Measurements from ENCODE around the gene R3HDM2.

The R3HDM2 gene

GRCh38 chr12:57258977-57259970, 171.6 kb downstream of the R3HDM2 start:
- Histone ChIP-seq H3K4me2 (ENCODE audit: insufficient read depth, low read length) (no peak overlapping the region), H2AFZ (ENCODE audit: low read depth, low read length) (no peak overlapping the region), H3K4me1 (ENCODE audit: insufficient read depth, low read length) (no peaks in the 10 kb centered on the region), H3K27me3 (ENCODE audit: insufficient read depth, low read length, poor library complexity) (no peaks in the 10 kb centered on the region), H3K27ac (ENCODE audit: low read length) (no peak overlapping the region), H3K4me3 (ENCODE audit: low read depth in 1 of 2, low read length in 2 of 2) (no peak overlapping the region), H3K79me2 (ENCODE audit: insufficient read depth, low read length) (no peaks in the 10 kb centered on the region), H4K20me1 (ENCODE audit: insufficient read depth, low read length) (no peaks in the 10 kb centered on the region), H3K36me3 (ENCODE audit: insufficient read depth, low read length) (peaks cover 64% of the 10 kb centered on the region), H3K9ac (ENCODE audit: low read depth, low read length) (no peak overlapping the region), H3K9me3 (ENCODE audit: insufficient read depth, low read length, severe bottlenecking) (no peaks in the 10 kb centered on the region)
- DNase-seq: no peak
- ATAC-seq (ENCODE audit: insufficient read depth, low read depth): no peak
- TF ChIP-seq, protein P1, sequence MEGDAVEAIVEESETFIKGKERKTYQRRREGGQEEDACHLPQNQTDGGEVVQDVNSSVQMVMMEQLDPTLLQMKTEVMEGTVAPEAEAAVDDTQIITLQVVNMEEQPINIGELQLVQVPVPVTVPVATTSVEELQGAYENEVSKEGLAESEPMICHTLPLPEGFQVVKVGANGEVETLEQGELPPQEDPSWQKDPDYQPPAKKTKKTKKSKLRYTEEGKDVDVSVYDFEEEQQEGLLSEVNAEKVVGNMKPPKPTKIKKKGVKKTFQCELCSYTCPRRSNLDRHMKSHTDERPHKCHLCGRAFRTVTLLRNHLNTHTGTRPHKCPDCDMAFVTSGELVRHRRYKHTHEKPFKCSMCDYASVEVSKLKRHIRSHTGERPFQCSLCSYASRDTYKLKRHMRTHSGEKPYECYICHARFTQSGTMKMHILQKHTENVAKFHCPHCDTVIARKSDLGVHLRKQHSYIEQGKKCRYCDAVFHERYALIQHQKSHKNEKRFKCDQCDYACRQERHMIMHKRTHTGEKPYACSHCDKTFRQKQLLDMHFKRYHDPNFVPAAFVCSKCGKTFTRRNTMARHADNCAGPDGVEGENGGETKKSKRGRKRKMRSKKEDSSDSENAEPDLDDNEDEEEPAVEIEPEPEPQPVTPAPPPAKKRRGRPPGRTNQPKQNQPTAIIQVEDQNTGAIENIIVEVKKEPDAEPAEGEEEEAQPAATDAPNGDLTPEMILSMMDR (IDR thresholded peaks at IDR 0.05; ENCODE audit: borderline replicate concordance, extremely low read depth, low read length, poor library complexity, severe bottlenecking): no peak
- TF ChIP-seq EZH2 (IDR thresholded peaks at IDR 0.05; ENCODE audit: borderline replicate concordance, low read depth, low read length, severe bottlenecking): no peak

DNA sequence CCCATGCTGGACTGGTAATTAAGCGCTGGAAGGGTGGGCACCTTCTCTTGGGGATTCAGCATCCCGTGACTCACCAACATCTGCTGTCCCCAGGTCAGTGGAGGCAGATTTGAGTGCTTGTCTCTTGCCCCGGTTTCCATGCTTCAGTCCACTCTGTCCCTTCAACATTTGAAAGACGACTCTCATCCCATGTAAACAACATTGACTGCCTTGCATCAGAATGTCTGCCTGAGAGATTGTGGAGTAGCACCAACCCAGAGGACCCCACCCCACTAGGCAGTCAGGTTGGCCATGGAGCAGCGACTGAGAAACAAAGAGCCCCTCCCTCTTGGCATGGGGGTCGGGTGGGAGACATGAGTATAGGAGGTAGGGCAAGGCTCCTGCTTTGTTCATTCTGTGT, 174.9 kb downstream of the R3HDM2 start:
- DNase-seq (no peak), ATAC-seq (ENCODE audit: insufficient read depth, low read depth) (no peak)
- H4K20me1 ChIP-seq (ENCODE audit: insufficient read depth, low read length): no peaks in the 10 kb centered on the region
- peaks cover 53% of the 10 kb centered on the region for H3K36me3 ChIP-seq (ENCODE audit: insufficient read depth, low read length)
- no peak overlapping the region for H3K4me2 ChIP-seq (ENCODE audit: insufficient read depth, low read length)
- no peaks in the 10 kb centered on the region for H3K27me3 ChIP-seq (ENCODE audit: insufficient read depth, low read length, poor library complexity)
- no peaks in the 10 kb centered on the region for H3K9me3 ChIP-seq (ENCODE audit: insufficient read depth, low read length, severe bottlenecking)
- H2AFZ ChIP-seq (ENCODE audit: low read depth, low read length): no peak overlapping the region
- no peaks in the 10 kb centered on the region for H3K79me2 ChIP-seq (ENCODE audit: insufficient read depth, low read length)
- no peaks in the 10 kb centered on the region for H3K4me1 ChIP-seq (ENCODE audit: insufficient read depth, low read length)
- H3K27ac ChIP-seq (ENCODE audit: low read length): no peak overlapping the region
- TF ChIP-seq, protein P1 (IDR thresholded peaks at IDR 0.05; ENCODE audit: borderline replicate concordance, extremely low read depth, low read length, poor library complexity, severe bottlenecking): no peak
- no peak for TF ChIP-seq EZH2 (IDR thresholded peaks at IDR 0.05; ENCODE audit: borderline replicate concordance, low read depth, low read length, severe bottlenecking)
- no peak overlapping the region for H3K9ac ChIP-seq (ENCODE audit: low read depth, low read length)
- H3K4me3 ChIP-seq (ENCODE audit: low read depth in 1 of 2, low read length in 2 of 2): no peak overlapping the region

- H3K27ac ChIP-seq (ENCODE audit: low read length): no peak overlapping the region
- DNase-seq (no peak), ATAC-seq (ENCODE audit: insufficient read depth, low read depth) (no peak)
- H3K36me3 ChIP-seq (ENCODE audit: insufficient read depth, low read length): peaks cover 42% of the 10 kb centered on the region
- no peaks in the 10 kb centered on the region for H3K9me3 ChIP-seq (ENCODE audit: insufficient read depth, low read length, severe bottlenecking)
- H3K4me1 ChIP-seq (ENCODE audit: insufficient read depth, low read length): no peaks in the 10 kb centered on the region
- H3K4me3 ChIP-seq (ENCODE audit: low read depth in 1 of 2, low read length in 2 of 2): no peak overlapping the region
- no peak overlapping the region for H2AFZ ChIP-seq (ENCODE audit: low read depth, low read length)
- H3K27me3 ChIP-seq (ENCODE audit: insufficient read depth, low read length, poor library complexity): no peaks in the 10 kb centered on the region
- TF ChIP-seq, protein P1 (IDR thresholded peaks at IDR 0.05; ENCODE audit: borderline replicate concordance, extremely low read depth, low read length, poor library complexity, severe bottlenecking): no peak
- no peak for TF ChIP-seq EZH2 (IDR thresholded peaks at IDR 0.05; ENCODE audit: borderline replicate concordance, low read depth, low read length, severe bottlenecking)
- no peaks in the 10 kb centered on the region for H3K79me2 ChIP-seq (ENCODE audit: insufficient read depth, low read length)
- H4K20me1 ChIP-seq (ENCODE audit: insufficient read depth, low read length): no peaks in the 10 kb centered on the region
- no peak overlapping the region for H3K4me2 ChIP-seq (ENCODE audit: insufficient read depth, low read length)
- H3K9ac ChIP-seq (ENCODE audit: low read depth, low read length): no peak overlapping the region
These were observed 176.2 kb downstream of the R3HDM2 start for GRCh38 chr12:57254506-57255280.
